ENCODE data around the gene LSM2. TPM values are rescaled to one million over a fixed set of nuclear protein-coding genes. Genes with fewer than 3 reads are reported as not detected.

LSM2 gene
- total RNA-seq, 1 donor from 2014 or later, result 35.7 TPM

DNA sequence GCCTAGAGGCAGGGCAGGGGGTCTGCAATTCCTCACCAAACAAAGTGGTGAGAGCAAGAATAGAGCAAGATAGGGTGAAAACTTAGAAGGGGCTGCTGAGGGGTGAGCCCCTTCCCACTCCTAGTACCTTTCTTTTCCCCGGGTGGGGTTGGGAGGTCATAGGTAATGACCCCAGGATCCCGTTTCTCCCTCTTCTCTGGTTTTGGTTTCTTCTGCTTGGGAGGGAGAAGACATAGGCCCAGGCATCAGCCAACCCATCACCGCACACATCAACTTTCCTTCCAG is 14.7 kb downstream of the LSM2 start:
- TF ChIP-seq, protein P1, sequence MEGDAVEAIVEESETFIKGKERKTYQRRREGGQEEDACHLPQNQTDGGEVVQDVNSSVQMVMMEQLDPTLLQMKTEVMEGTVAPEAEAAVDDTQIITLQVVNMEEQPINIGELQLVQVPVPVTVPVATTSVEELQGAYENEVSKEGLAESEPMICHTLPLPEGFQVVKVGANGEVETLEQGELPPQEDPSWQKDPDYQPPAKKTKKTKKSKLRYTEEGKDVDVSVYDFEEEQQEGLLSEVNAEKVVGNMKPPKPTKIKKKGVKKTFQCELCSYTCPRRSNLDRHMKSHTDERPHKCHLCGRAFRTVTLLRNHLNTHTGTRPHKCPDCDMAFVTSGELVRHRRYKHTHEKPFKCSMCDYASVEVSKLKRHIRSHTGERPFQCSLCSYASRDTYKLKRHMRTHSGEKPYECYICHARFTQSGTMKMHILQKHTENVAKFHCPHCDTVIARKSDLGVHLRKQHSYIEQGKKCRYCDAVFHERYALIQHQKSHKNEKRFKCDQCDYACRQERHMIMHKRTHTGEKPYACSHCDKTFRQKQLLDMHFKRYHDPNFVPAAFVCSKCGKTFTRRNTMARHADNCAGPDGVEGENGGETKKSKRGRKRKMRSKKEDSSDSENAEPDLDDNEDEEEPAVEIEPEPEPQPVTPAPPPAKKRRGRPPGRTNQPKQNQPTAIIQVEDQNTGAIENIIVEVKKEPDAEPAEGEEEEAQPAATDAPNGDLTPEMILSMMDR (IDR thresholded peaks at IDR 0.05), result no peak
- Mint-ChIP-seq H3K9me3 (ENCODE audit: low read depth) (no peaks in the 10 kb centered on the region), H3K27me3 (ENCODE audit: low read depth) (no peaks in the 10 kb centered on the region), H3K36me3 (ENCODE audit: low read depth) (peaks cover 11% of the 10 kb centered on the region), H3K4me3 (ENCODE audit: unreplicated experiment) (no peak overlapping the region), H3K27ac (ENCODE audit: unreplicated experiment) (peak overlapping the region; percentile 27), H3K4me1 (ENCODE audit: low read depth) (peaks cover 25% of the 10 kb centered on the region)
- no peak for DNase-seq (ENCODE audit: low spot score)

DNA sequence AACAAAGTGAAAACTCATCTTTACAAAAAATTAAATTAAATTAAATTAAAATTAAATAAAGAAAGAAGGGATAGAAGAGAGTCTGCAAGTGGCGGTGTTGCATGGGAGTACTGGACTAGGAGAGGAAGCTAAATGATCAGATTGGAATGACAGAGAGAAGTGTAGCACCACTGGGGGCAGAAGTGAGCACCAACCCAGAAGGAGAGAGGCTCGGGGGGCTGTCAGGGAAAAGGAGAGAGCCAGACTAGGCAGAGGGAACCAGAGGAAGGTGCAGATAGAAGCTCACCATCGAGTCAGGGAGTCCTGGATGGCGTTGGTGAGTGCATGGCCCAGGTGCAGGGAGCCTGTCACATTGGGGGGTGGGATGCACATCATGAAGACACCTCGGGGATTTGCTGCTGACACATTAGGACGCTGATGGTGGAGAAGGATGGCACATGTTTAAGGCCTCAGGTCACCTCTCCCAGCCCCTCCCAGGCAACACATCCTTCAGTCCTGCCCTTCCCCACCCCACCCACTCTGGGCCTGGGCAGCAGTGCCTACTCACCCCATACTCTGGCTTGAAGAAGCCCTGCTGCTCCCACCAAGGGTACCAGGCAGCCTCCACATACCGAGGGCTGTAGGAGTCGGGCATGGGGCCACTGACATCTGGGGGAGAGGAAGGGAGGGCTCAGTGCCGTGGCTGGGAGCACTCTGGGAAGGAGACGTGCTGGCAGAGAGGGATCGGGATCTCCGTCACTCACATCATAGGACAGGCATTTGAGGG is 15.3 kb downstream of the LSM2 start:
- H3K27me3 Mint-ChIP-seq (ENCODE audit: low read depth), result no peaks in the 10 kb centered on the region
- DNase-seq (ENCODE audit: low spot score), result no peak
- H3K36me3 Mint-ChIP-seq (ENCODE audit: low read depth), result peaks cover 11% of the 10 kb centered on the region
- H3K4me1 Mint-ChIP-seq (ENCODE audit: low read depth), result peaks cover 25% of the 10 kb centered on the region
- no peaks in the 10 kb centered on the region for H3K9me3 Mint-ChIP-seq (ENCODE audit: low read depth)
- TF ChIP-seq, protein P1 (IDR thresholded peaks at IDR 0.05), result peak; percentile 79
- H3K27ac Mint-ChIP-seq (ENCODE audit: unreplicated experiment), result peak overlapping the region; percentile 62
- H3K4me3 Mint-ChIP-seq (ENCODE audit: unreplicated experiment), result no peak overlapping the region

DNA sequence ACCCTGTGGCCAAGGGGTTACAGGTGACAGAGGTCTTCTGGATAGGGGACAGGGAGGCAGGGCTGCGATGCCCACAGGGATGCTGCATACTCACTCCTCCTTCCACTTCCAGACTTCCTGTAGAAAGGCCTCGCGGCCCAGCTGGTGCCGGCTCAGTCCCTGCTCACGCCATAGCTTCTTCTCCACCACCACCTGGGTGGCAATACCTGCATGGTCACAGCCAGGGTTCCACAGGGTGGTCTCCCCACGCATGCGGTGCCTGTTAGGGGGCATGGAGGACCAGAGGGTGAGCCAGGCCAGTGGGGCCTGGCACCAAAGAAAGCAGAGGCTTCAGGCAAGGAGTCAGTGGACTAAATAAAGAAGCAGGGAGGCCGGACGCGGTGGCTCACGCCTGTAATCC is 21.3 kb downstream of the LSM2 start:
- TF ChIP-seq, protein P1 (IDR thresholded peaks at IDR 0.05), result no peak
- no peaks in the 10 kb centered on the region for H3K27me3 Mint-ChIP-seq (ENCODE audit: low read depth)

DNA sequence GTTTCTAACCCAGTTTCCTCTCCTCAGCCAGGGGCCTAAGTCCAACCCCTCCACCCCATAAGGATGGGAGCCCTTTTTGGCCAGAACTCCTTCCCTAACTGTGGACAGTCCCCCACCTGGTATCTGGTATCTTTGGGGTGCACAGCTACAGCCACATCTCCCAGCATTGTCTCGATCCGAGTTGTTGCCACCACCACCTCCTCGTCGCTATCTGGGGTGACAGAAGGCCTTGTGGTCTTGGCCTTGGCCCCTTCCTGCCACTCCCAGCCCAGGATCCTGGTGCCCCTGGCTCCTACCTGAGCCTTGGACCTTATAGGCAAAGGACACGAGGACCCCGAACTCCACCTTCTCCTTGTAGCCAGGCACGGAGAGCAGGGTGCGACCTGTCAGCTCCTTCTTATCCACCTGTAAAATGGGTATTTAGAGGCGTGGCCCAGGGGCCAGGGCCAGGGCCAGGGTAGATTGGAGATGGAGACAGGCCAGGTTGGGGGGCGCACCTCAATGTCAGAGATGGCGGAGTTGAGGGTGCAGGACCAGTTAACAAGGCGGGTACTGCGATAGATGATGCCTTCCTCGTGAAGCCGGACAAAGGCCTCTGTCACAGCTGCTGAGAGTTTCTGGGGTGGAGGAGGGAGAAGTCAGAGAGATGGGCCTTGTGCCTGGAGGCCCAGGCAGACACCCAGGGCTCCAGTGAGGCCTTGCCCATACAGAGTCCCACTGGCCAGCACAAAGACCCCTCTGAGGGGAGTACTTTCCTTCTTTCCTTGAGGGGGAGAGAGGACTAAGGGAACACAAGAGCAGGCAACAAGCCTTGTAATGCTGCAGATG is 22.5 kb downstream of the LSM2 start:
- Mint-ChIP-seq H3K27ac (ENCODE audit: unreplicated experiment) (no peak overlapping the region), H3K4me3 (ENCODE audit: unreplicated experiment) (no peak overlapping the region), H3K4me1 (ENCODE audit: low read depth) (no peaks in the 10 kb centered on the region), H3K36me3 (ENCODE audit: low read depth) (peaks cover 28% of the 10 kb centered on the region), H3K9me3 (ENCODE audit: low read depth) (no peaks in the 10 kb centered on the region), H3K27me3 (ENCODE audit: low read depth) (no peaks in the 10 kb centered on the region)
- no peak for DNase-seq (ENCODE audit: low spot score)
- TF ChIP-seq, protein P1 (IDR thresholded peaks at IDR 0.05), result no peak

More for the DNA sequence above, 21.3 kb downstream of the LSM2 start:
- no peaks in the 10 kb centered on the region for H3K9me3 Mint-ChIP-seq (ENCODE audit: low read depth)
- peaks cover 29% of the 10 kb centered on the region for H3K36me3 Mint-ChIP-seq (ENCODE audit: low read depth)
- no peak overlapping the region for H3K4me3 Mint-ChIP-seq (ENCODE audit: unreplicated experiment)
- no peak overlapping the region for H3K27ac Mint-ChIP-seq (ENCODE audit: unreplicated experiment)
- DNase-seq (ENCODE audit: low spot score), result no peak
- H3K4me1 Mint-ChIP-seq (ENCODE audit: low read depth), result no peaks in the 10 kb centered on the region

DNA sequence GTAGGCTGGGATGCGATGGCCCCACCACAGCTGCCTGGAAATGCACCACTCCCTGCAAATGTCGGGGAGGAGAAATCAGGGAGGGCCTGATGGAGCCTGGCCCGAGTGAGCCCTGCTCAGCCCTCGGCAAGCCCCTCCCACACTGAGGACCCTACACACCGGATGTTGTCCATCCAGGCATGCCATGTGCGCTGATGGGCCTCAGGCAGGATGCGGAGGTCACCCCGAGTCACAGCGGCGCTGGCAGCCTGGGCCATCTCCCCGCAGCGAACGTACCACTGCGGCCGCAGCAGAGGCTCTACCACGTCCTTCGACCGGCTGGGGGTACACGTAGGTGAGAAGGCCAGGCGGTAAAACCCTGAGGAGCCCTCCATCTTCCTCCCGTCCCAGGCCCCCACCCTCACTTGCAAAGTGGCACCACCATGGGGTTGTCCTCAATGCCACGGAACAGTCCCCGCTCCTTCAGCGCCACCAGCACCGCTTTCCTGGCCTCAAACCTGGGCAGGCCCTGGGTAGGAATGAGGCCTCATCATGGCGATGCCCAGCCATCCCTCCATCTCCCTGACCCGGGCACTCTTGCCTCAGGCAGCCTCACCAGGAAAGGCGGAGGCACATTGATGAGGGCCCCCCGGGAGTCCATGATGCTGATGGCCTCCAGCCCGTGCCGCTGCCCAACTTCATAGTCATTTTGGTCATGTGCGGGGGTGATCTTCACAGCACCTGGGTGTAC is 24.5 kb downstream of the LSM2 start:
- DNase-seq (ENCODE audit: low spot score), result no peak
- no peaks in the 10 kb centered on the region for H3K9me3 Mint-ChIP-seq (ENCODE audit: low read depth)
- no peak overlapping the region for H3K4me3 Mint-ChIP-seq (ENCODE audit: unreplicated experiment)
- H3K27ac Mint-ChIP-seq (ENCODE audit: unreplicated experiment), result no peak overlapping the region
- no peaks in the 10 kb centered on the region for H3K27me3 Mint-ChIP-seq (ENCODE audit: low read depth)
- peaks cover 31% of the 10 kb centered on the region for H3K36me3 Mint-ChIP-seq (ENCODE audit: low read depth)
- peaks cover 3% of the 10 kb centered on the region for H3K4me1 Mint-ChIP-seq (ENCODE audit: low read depth)
- TF ChIP-seq, protein P1 (IDR thresholded peaks at IDR 0.05), result no peak
